PC-3 (cell line): ENCODE data around the gene TARS3.

Source experiments
- EZH2 ChIP-seq: fragments of 300-600 bp; sonication (generic); IDR thresholded peaks from one replicate; pipeline ENCODE4 v1.6.1; 2017; ENCODE audit warnings: antibody characterized with exemption, mild to moderate bottlenecking, low read length; ENCODE audit not compliant: unreplicated experiment
- TF ChIP-seq, protein P1 (sequence below): fragments of 300-600 bp; sonication (generic); conservative IDR thresholded peaks from 2 replicates; pipeline ENCODE4 v1.5.1; 2017; ENCODE audit warnings: antibody characterized with exemption, low read depth, mild to moderate bottlenecking, low read length

DNA sequence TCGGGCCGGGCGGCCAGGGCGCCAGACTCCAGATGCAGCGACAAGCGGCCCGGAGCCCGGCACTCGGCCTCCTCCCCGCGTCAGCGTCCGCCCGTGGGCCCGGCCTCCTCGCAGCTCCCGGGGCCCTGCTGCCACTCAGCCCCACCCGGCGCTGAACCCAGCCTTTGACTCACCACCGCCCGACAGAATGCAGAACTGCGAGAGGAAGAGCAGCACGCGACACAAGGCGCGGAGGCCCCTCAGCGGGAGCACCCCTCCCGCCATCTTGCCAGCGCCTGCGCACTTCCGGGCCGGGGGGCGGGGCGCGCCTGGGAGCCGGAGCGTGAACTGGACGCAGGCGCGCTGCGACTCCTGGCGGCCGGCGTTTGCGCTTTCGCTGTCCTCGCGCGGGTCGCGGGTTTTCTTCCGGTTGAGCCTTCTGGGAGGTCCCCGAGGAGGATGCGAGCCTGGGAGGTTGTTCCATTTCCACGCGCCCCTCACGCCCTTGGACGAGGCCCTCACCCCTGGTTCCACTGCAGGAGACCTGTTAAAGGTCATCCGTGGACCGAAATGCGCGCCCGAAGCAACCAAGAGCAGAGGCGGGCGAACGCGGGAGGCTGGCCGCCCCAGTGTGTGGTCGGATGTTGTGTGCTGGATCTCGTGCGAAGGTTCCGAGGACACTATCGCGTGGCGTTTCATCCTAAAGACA is 72.0 kb downstream of the TARS3 start, which contains the start of gene TM2D3:
- TF ChIP-seq, protein P1, sequence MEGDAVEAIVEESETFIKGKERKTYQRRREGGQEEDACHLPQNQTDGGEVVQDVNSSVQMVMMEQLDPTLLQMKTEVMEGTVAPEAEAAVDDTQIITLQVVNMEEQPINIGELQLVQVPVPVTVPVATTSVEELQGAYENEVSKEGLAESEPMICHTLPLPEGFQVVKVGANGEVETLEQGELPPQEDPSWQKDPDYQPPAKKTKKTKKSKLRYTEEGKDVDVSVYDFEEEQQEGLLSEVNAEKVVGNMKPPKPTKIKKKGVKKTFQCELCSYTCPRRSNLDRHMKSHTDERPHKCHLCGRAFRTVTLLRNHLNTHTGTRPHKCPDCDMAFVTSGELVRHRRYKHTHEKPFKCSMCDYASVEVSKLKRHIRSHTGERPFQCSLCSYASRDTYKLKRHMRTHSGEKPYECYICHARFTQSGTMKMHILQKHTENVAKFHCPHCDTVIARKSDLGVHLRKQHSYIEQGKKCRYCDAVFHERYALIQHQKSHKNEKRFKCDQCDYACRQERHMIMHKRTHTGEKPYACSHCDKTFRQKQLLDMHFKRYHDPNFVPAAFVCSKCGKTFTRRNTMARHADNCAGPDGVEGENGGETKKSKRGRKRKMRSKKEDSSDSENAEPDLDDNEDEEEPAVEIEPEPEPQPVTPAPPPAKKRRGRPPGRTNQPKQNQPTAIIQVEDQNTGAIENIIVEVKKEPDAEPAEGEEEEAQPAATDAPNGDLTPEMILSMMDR, result peak; percentile 65
- TF ChIP-seq EZH2, result no peak
